HEK293 (cell line): ENCODE data around the gene SLC25A20.

Experiments
- CTCF ChIA-PET: fragments of 350-600 bp; formaldehyde crosslinking; extraction: SDS; loops from one replicate; lab custom pipeline; 2021; ENCODE audit warnings: antibody characterized with exemption; lab: Yijun Ruan, JAX
- POLR2A ChIA-PET: fragments of 300-600 bp; formaldehyde crosslinking; extraction: SDS; loops from one replicate; lab custom pipeline; 2020; ENCODE audit warnings: antibody characterized with exemption, inconsistent platforms; lab: Yijun Ruan, JAX
- H3K27ac ChIP-seq: fragments of 200-500 bp; sonication (Bioruptor generic); 2 replicates; pipeline ENCODE4 v1.5.1; 2014; ENCODE audit warnings: low read depth, low read length, control low read depth, inconsistent platforms; ENCODE audit errors: extremely low read depth
- H3K36me3 ChIP-seq, 2 experiments: fragments of 200-500 bp in 1 of 2; sonication (Bioruptor generic) in 1 of 2; 1 replicate in 1 of 2; 2 replicates in 1 of 2; pipeline ENCODE4 v1.5.1; 2014 to 2017; ENCODE audit warnings: inconsistent platforms in 2 of 2, low read length in 2 of 2; ENCODE audit not compliant: control insufficient read depth in 2 of 2, insufficient read depth in 1 of 2
- H3K4me1 ChIP-seq: fragments of 200-500 bp; sonication (Bioruptor generic); 2 replicates; pipeline ENCODE4 v1.5.1; 2014; ENCODE audit warnings: mild to moderate bottlenecking, low read length, inconsistent platforms; ENCODE audit not compliant: control insufficient read depth, insufficient read depth
- H3K4me3 ChIP-seq: 2 replicates; pipeline ENCODE4 v1.5.1; 2011; ENCODE audit warnings: low read depth, mild to moderate bottlenecking, control low read depth, low read length, moderate library complexity
- H3K9me3 ChIP-seq: fragments of 200-500 bp; sonication (Bioruptor generic); 2 replicates; pipeline ENCODE4 v1.5.1; 2014; ENCODE audit warnings: low read depth, low read length, inconsistent platforms; ENCODE audit not compliant: control insufficient read depth, insufficient read depth
- KLF9 ChIP-seq: fragments of 450-650 bp; formaldehyde crosslinking; IDR thresholded peaks from 2 replicates; pipeline ENCODE4 v1.5.1; 2016; ENCODE audit warnings: missing biosample characterization, missing genetic modification characterization, low read depth
- PATZ1 ChIP-seq: fragments of 450-650 bp; formaldehyde crosslinking; IDR thresholded peaks from 2 replicates; pipeline ENCODE4 v1.5.1; 2016; ENCODE audit warnings: missing biosample characterization, missing genetic modification characterization
- PRDM10 ChIP-seq: fragments of 450-650 bp; formaldehyde crosslinking; IDR thresholded peaks from 2 replicates; pipeline ENCODE4 v1.5.1; 2016; ENCODE audit warnings: missing biosample characterization, missing genetic modification characterization
- SP3 ChIP-seq: fragments of 450-650 bp; formaldehyde crosslinking; IDR thresholded peaks from 2 replicates; pipeline ENCODE4 v1.5.1; 2016; ENCODE audit warnings: missing biosample characterization, missing genetic modification characterization
- SP7 ChIP-seq: fragments of 450-650 bp; formaldehyde crosslinking; IDR thresholded peaks from 2 replicates; pipeline ENCODE4 v1.5.1; 2016; ENCODE audit warnings: missing biosample characterization, missing genetic modification characterization
- TRIM28 ChIP-seq: IDR thresholded peaks from 2 replicates; pipeline ENCODE4 v1.6.1; 2011; ENCODE audit warnings: low read length, control low read depth, borderline replicate concordance
- ZBTB10 ChIP-seq: fragments of 450-650 bp; formaldehyde crosslinking; IDR thresholded peaks from 2 replicates; pipeline ENCODE4 v1.5.1; 2016; ENCODE audit warnings: missing biosample characterization, missing genetic modification characterization
- ZBTB11 ChIP-seq: fragments of 450-650 bp; formaldehyde crosslinking; conservative IDR thresholded peaks from 2 replicates; pipeline ENCODE4 v1.5.1; 2016; ENCODE audit warnings: low read depth, missing biosample characterization, missing genetic modification characterization
- ZBTB17 ChIP-seq: fragments of 450-650 bp; formaldehyde crosslinking; IDR thresholded peaks from 2 replicates; pipeline ENCODE4 v1.5.1; 2016; ENCODE audit warnings: missing biosample characterization, missing genetic modification characterization
- ZBTB20 ChIP-seq: fragments of 450-650 bp; formaldehyde crosslinking; IDR thresholded peaks from 2 replicates; pipeline ENCODE4 v1.5.1; 2016; ENCODE audit warnings: missing biosample characterization, missing genetic modification characterization
- ZFHX2 ChIP-seq: fragments of 450-650 bp; formaldehyde crosslinking; conservative IDR thresholded peaks from 2 replicates; pipeline ENCODE4 v1.5.1; 2016; ENCODE audit warnings: missing biosample characterization, missing genetic modification characterization
- ZNF2 ChIP-seq: fragments of 450-650 bp; formaldehyde crosslinking; IDR thresholded peaks from 2 replicates; pipeline ENCODE4 v1.5.1; 2016; ENCODE audit warnings: missing biosample characterization, missing genetic modification characterization
- ZNF274 ChIP-seq, 2 experiments: fragments of 200-500 bp in 1 of 2; fragments of 450-650 bp in 1 of 2; sonication (Bioruptor generic) in 1 of 2; formaldehyde crosslinking in 1 of 2; IDR thresholded peaks; 2 replicates each; pipeline versions ENCODE4 v1.5.1 to v1.6.1; 2014 to 2016; ENCODE audit warnings: borderline replicate concordance in 1 of 2, inconsistent platforms in 1 of 2, low read length in 1 of 2, missing biosample characterization in 1 of 2, missing genetic modification characterization in 1 of 2
- ZNF335 ChIP-seq: fragments of 450-650 bp; formaldehyde crosslinking; conservative IDR thresholded peaks from 2 replicates; pipeline ENCODE4 v1.5.1; 2016; ENCODE audit warnings: missing biosample characterization, missing genetic modification characterization
- ZNF449 ChIP-seq: fragments of 450-650 bp; formaldehyde crosslinking; IDR thresholded peaks from 2 replicates; pipeline ENCODE4 v1.5.1; 2017; ENCODE audit warnings: missing biosample characterization, mild to moderate bottlenecking, missing genetic modification characterization, moderate library complexity
- ZNF514 ChIP-seq: fragments of 450-650 bp; formaldehyde crosslinking; IDR thresholded peaks from 2 replicates; pipeline ENCODE4 v1.5.1; 2016; ENCODE audit warnings: missing biosample characterization, missing genetic modification characterization
- ZNF561 ChIP-seq: fragments of 450-650 bp; IDR thresholded peaks from 2 replicates; pipeline ENCODE4 v1.5.1; 2018; ENCODE audit warnings: missing biosample characterization, missing genetic modification characterization, borderline replicate concordance
- ZNF596 ChIP-seq: fragments of 450-650 bp; IDR thresholded peaks from 2 replicates; pipeline ENCODE4 v1.5.0; 2018; ENCODE audit warnings: missing biosample characterization, mild to moderate bottlenecking, missing genetic modification characterization, moderate library complexity
- ZNF600 ChIP-seq: fragments of 450-650 bp; formaldehyde crosslinking; IDR thresholded peaks from 2 replicates; pipeline ENCODE4 v1.5.1; 2016; ENCODE audit warnings: missing biosample characterization, missing genetic modification characterization
- ZNF664 ChIP-seq: fragments of 450-650 bp; formaldehyde crosslinking; IDR thresholded peaks from 2 replicates; pipeline ENCODE4 v1.5.1; 2016; ENCODE audit warnings: missing biosample characterization, missing genetic modification characterization
- ZNF701 ChIP-seq: fragments of 450-650 bp; formaldehyde crosslinking; IDR thresholded peaks from 2 replicates; pipeline ENCODE4 v1.5.1; 2016; ENCODE audit warnings: missing biosample characterization, missing genetic modification characterization
- ZSCAN30 ChIP-seq: fragments of 450-650 bp; IDR thresholded peaks from 2 replicates; pipeline ENCODE4 v1.5.1; 2018; ENCODE audit warnings: missing biosample characterization, mild to moderate bottlenecking, missing genetic modification characterization, moderate library complexity

SLC25A20 gene

GRCh38 chr3:48847504-48848423 lies 50.9 kb downstream of the SLC25A20 start, which contains the start of gene PRKAR2A:
TSS of gene PRKAR2A (minus strand) at chr3:48847874. CDS start at chr3:48847596, 278 bp downstream.
- Histone ChIP-seq H3K36me3 (no peaks in the 10 kb centered on the region), H3K4me3 (peak within 1 kb of the TSS; percentile 71), H3K27ac (peak within 1 kb of the TSS; percentile 89), H3K9me3 (no peaks in the 10 kb centered on the region), H3K4me1 (no peaks in the 10 kb centered on the region)
- ChIA-PET CTCF (interaction anchor here (0.6 to 1.0 kb wide), 2 partner anchors 13 to 154 kb away, joined by 3 read pairs; no protein-coding TSS in a partner anchor), POLR2A (interaction anchor here (0.6 to 1.7 kb wide), 8 partner anchors 8 to 161 kb away, joined by 3 to 9 read pairs (median 4); partner anchors contain the start of genes ARIH2, SLC25A20 and WDR6)
- TF ChIP-seq ZBTB11 (tag by site-specific recombination) (0 out of 2 replicates have a peak, but pooled peaks have one; percentile 14), ZNF561 (peak; percentile 72; the same call in 1 of the 2 replicates), SP7 (tag by site-specific recombination) (no peak; the same call in 1 of the 2 replicates), ZSCAN30 (tag by site-specific recombination) (peak; percentile 91; the same call in 1 of the 2 replicates), SP3 (no peak), ZNF2 (tag by site-specific recombination) (0 out of 2 replicates have a peak, but pooled peaks have one; percentile 18), ZNF600 (tag by site-specific recombination) (peak; percentile 18; the same call in 1 of the 2 replicates), PRDM10 (tag by site-specific recombination) (peak; percentile 91), ZNF596 (no peak), TRIM28 (no peak), ZBTB17 (no peak), ZNF274 (IDR thresholded peaks at IDR 0.05; ENCODE audit: low read length) (no peak), ZNF274 (tag by site-specific recombination; IDR thresholded peaks at IDR 0.05; ENCODE audit: borderline replicate concordance) (no peak), ZBTB20 (tag by site-specific recombination) (peak; percentile 71; the same call in 1 of the 2 replicates), ZNF449 (tag by site-specific recombination) (0 out of 2 replicates have a peak, but pooled peaks have one; percentile 29), ZNF514 (tag by site-specific recombination) (no peak), KLF9 (tag by site-specific recombination) (peak; percentile 29; the same call in 1 of the 2 replicates), ZBTB10 (tag by site-specific recombination) (peak; percentile 42; the same call in 1 of the 2 replicates), ZNF664 (tag by site-specific recombination) (no peak), ZNF335 (tag by site-specific recombination) (peak; percentile 71), ZFHX2 (no peak), PATZ1 (peak; percentile 11; the same call in 1 of the 2 replicates), ZNF701 (tag by site-specific recombination) (no peak)
